Activated naive CD8-positive, alpha-beta T cell treated with anti-CD3 and anti-CD28 coated beads, Interleukin-2, amount 10 ng/mL, durations not matched to agents 7 days and 5 days (primary cell): ENCODE measurements around the gene ASGR2. TPM values are rescaled to one million over a fixed set of nuclear protein-coding genes. Genes with fewer than 3 reads are reported as not detected.

ENCODE experiments used
- ATAC-seq: fragments of 150-1000 bp; cut with Tn5 transposase; one replicate; pipeline ENCODE4 v1.10.0; 2021; ENCODE audit warnings: low read depth, moderate library complexity
- POLR2A ChIA-PET: fragments of 350-600 bp; sonication (Branson Sonifier 250); formaldehyde crosslinking; loops from one replicate; lab custom pipeline; 2021; ENCODE audit warnings: antibody characterized with exemption; lab: Charles Lee
- DNase-seq: peaks from one replicate; pipeline ENCODE4 v3.0.0; 2021
- H3K27ac Mint-ChIP-seq: one replicate; pipeline ENCODE4 v1.8.0; 2022; ENCODE audit warnings: mild to moderate bottlenecking, mixed read lengths
- H3K27me3 Mint-ChIP-seq: one replicate; pipeline ENCODE4 v1.8.0; 2022; ENCODE audit warnings: mild to moderate bottlenecking, moderate library complexity, mixed read lengths
- H3K36me3 Mint-ChIP-seq: one replicate; pipeline ENCODE4 v1.8.0; 2021; ENCODE audit warnings: mild to moderate bottlenecking, mixed read lengths
- H3K4me1 Mint-ChIP-seq: one replicate; pipeline ENCODE4 v1.8.0; 2021; ENCODE audit warnings: mixed read lengths
- H3K4me3 Mint-ChIP-seq: one replicate; pipeline ENCODE4 v1.8.0; 2022; ENCODE audit warnings: mild to moderate bottlenecking, moderate library complexity, mixed read lengths
- H3K9me3 Mint-ChIP-seq: one replicate; pipeline ENCODE4 v1.8.0; 2021; ENCODE audit warnings: mixed read lengths
- total RNA-seq, 2 experiments: library from RNA; stranded (reverse); gene quantifications; one replicate each; pipeline ENCODE4 v1.2.3, GENCODE V29; 2021

ASGR2 gene
- total RNA-seq, 2 experiments from 2014 or later = not detected

DNA sequence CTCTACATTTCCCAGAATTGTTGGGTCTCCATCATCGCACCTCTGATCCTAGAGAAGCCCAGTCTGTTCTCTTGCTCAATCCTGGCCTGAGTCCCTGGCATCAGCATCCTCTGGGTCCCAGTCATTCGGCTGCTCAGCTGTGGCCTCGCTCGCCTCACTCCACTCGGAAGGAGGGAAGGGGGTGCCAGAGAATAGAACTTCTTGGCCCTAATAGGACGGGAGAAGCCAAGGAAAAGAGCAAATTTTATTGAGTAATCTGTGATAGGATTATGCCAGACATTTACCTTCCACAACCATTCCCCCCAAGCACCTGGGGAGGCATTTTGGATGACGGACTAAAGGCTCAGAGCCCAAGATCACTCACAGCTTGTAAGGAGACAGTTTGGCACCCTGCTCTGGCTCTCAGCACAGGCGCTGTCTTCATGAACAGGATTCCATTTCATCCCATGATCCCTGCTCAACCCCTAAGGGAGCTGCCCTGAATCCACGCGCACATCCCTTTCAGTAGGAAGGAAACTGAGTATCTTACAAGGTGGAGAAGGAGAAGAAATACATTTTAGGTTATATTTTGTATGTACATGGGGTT is 34.1 kb downstream of the ASGR2 start:
- ATAC-seq = no peak
- Mint-ChIP-seq H3K36me3 (no peaks in the 10 kb centered on the region), H3K9me3 (peaks cover 2% of the 10 kb centered on the region), H3K27ac (no peak overlapping the region), H3K4me3 (no peak overlapping the region), H3K4me1 (peaks cover 13% of the 10 kb centered on the region), H3K27me3 (peaks cover 40% of the 10 kb centered on the region)
- POLR2A ChIA-PET = no interaction called here
- no peak for DNase-seq

DNA sequence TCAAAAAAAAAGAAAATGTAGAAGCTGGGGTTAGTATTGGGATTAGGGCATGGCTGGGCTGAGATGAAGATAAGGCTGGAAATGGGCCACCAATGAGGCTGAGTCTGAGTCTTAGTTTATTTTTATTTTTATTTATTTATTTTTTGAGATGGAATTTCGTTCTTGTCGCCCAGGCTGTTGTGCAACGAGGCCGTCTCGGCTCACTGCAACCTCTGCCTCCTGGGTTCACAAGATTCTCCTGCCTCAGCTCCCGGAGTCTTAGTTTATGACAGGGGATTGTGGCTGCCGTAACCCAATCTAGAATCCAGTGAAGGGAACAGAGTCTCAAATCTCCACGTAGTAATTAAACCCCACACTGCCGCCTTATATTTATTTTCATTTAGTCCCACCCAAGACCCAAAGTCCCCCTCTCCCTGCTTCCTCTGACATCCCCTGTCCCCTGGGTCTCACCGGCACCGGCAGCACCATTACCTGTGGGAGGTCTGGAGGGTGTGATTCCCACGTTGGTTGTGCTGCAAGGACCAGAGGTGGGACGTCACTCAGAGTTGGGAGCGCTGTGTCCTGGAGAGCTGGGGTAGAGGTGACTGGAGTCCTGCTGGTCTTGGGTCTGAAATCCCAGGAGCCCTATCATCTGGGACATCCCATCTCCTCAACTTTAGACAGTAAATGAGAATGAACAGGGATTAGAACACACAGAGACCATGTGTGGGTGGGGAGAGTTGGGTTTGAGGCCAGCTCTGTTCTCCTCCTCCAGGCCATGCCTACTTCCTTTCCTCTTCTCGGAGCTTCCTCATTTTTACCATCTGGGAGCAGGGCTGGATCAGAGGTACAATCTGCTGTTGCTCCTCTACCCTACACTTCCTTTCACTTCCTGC is 34.8 kb downstream of the ASGR2 start, which contains the start of gene CLEC10A:
CLEC10A (minus strand) TSS at position 671 of the 875 bp plus-strand sequence. CDS start 1,439 bp downstream, outside the sequence.
- Mint-ChIP-seq H3K9me3 (peaks cover 2% of the 10 kb centered on the region), H3K27me3 (peaks cover 36% of the 10 kb centered on the region), H3K27ac (no peak within 1 kb of the TSS), H3K4me3 (no peak within 1 kb of the TSS), H3K36me3 (no peaks in the 10 kb centered on the region), H3K4me1 (peaks cover 13% of the 10 kb centered on the region)
- POLR2A ChIA-PET = no interaction called here
- DNase-seq (no peak), ATAC-seq (no peak)

- POLR2A ChIA-PET = no interaction called here
- peaks cover 24% of the 10 kb centered on the region for H3K27me3 Mint-ChIP-seq
- no peaks in the 10 kb centered on the region for H3K36me3 Mint-ChIP-seq
- H3K27ac Mint-ChIP-seq = no peak overlapping the region
- no peak overlapping the region for H3K4me3 Mint-ChIP-seq
- DNase-seq (no peak), ATAC-seq (no peak)
- peaks cover 9% of the 10 kb centered on the region for H3K4me1 Mint-ChIP-seq
- peaks cover 2% of the 10 kb centered on the region for H3K9me3 Mint-ChIP-seq
Observed at GRCh38 chr17:7078711-7079110, 35.9 kb downstream of the ASGR2 start.

DNA sequence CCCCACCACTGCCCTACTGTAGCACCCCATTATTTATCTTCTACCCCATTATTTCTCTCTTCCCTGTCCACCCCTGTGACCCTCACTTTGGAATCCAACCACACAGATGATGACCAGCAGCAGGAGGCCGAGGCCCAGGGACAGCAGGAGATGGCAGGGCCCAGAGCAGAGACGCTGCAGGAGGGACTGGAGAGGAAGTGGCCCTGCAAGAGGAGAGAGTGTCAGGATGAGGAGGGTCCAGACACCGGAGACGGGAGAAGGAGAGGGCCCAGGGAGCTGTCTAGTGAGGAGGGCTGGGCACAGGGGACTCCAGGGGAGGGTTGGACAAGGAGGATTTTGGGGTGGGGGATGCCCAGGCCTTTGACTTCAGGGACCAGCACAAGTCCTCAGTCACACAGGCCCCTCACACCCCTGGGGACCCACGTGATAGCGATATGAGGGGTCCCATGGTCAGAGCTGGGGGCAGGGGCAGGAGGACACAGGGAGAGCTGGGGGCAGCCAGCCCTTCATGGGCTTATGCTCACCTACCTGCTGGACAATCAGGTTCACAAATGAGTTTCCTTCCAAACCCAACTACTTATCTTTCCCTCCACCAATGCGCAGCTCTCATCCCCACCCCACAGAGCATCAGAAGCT is 36.6 kb downstream of the ASGR2 start:
- Mint-ChIP-seq H3K36me3 (no peaks in the 10 kb centered on the region), H3K4me3 (no peak overlapping the region)
- POLR2A ChIA-PET = no interaction called here

DNA sequence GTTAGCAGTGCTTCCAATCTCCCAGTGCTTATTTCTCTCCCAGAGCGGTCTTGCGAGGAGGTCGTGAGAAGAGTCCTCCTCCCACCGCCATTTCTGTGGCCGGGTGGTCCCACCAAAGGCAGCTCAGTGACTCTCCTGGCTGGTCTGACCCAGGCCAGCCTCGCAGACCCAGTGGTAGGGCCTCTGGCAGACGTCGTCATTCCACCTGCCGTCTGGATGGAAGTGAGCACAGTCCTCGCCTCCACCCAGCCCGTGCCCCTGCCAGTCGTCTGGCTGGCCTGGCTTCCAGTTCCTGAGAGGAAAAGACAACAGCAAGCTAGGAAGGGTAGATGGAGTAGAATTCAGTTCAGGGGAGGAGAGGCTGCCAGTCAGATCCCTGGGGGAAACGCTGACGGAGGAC is 39.7 kb downstream of the ASGR2 start:
- Mint-ChIP-seq H3K36me3 (no peaks in the 10 kb centered on the region), H3K27ac (no peak overlapping the region), H3K27me3 (peaks cover 13% of the 10 kb centered on the region), H3K4me1 (no peaks in the 10 kb centered on the region), H3K4me3 (no peak overlapping the region), H3K9me3 (no peaks in the 10 kb centered on the region)
- ATAC-seq (no peak), DNase-seq (no peak)
- POLR2A ChIA-PET = no interaction called here

More for the DNA sequence above, 36.6 kb downstream of the ASGR2 start:
- Mint-ChIP-seq H3K27me3 (peaks cover 18% of the 10 kb centered on the region), H3K9me3 (peaks cover 2% of the 10 kb centered on the region), H3K4me1 (peaks cover 9% of the 10 kb centered on the region), H3K27ac (no peak overlapping the region)
- ATAC-seq (no peak), DNase-seq (no peak)

- H3K9me3 Mint-ChIP-seq = peaks cover 6% of the 10 kb centered on the region
- peaks cover 11% of the 10 kb centered on the region for H3K27me3 Mint-ChIP-seq
- H3K4me1 Mint-ChIP-seq = no peaks in the 10 kb centered on the region
- H3K4me3 Mint-ChIP-seq = no peak overlapping the region
- ATAC-seq = no peak
- POLR2A ChIA-PET = no interaction called here
- no peaks in the 10 kb centered on the region for H3K36me3 Mint-ChIP-seq
- no peak for DNase-seq
- no peak overlapping the region for H3K27ac Mint-ChIP-seq
Observed at GRCh38 chr17:7072406-7072805, 42.2 kb downstream of the ASGR2 start.

DNA sequence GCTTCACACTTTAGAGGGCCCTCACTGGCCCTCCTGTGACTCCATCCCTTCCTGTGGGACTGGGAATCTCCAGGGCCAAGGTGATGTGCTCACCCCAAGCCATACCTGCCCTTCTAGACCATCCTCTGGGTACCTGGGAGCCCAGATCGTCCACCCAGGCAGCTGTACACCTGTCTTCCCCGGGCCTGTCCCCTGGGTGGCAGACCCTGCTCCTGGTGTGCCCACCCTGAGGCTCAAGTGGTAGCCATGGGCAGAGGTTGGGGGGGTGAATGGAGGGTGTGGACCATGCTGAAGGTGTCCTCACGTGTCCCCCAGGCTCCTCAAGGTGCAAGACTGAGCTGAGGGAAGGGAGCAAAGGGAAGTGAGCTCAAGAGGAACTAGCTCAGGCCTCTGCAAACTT is 43.9 kb downstream of the ASGR2 start:
- Mint-ChIP-seq H3K9me3 (peaks cover 6% of the 10 kb centered on the region), H3K27ac (no peak overlapping the region), H3K4me3 (no peak overlapping the region), H3K36me3 (no peaks in the 10 kb centered on the region), H3K4me1 (no peaks in the 10 kb centered on the region), H3K27me3 (peaks cover 11% of the 10 kb centered on the region)
- no peak for ATAC-seq
- DNase-seq = no peak
- POLR2A ChIA-PET = no interaction called here

DNA sequence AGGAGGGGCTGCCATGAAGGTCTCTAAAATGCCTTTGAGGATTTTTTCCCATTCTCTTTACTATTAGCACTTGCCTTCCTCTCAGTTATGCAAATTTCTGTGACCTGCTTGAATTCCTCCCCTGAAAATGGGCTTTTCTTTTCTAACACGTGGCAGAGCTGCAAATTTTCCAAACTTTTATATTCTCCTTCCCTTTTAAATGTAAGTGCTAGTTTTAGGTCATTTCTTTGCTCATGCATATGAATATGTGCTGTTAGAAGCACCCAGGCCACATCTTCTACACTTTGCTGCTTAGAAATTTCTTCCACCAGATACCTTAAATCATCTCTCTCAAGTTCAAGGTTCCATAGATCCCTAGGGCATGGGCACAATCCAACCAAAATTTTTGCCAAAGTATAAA is 46.4 kb downstream of the ASGR2 start:
- peaks cover 6% of the 10 kb centered on the region for H3K9me3 Mint-ChIP-seq
- H3K27me3 Mint-ChIP-seq = peaks cover 11% of the 10 kb centered on the region
- H3K4me1 Mint-ChIP-seq = no peaks in the 10 kb centered on the region
- no peaks in the 10 kb centered on the region for H3K36me3 Mint-ChIP-seq
- no peak for DNase-seq
- H3K27ac Mint-ChIP-seq = no peak overlapping the region
- POLR2A ChIA-PET = no interaction called here
- no peak overlapping the region for H3K4me3 Mint-ChIP-seq
- no peak for ATAC-seq

DNA sequence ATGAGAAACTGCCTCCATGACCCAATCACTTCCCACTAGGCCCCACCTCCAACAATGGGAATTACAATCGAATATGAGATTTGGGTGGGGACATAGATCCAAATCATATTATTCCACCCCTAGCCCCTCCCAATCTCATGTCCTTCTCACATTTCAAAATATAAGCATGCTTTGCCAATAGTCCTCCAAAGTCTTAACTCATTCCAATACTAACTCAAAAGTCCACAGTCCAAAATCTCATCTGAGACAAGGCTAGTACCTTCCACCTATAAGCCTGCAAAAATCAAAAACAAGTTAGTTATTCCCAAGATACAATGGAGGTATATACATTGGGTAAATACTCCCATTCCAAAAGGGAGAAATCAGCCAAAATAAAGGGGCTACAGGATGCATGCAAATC is 47.4 kb downstream of the ASGR2 start:
- POLR2A ChIA-PET = no interaction called here
- Mint-ChIP-seq H3K27ac (no peak overlapping the region), H3K27me3 (peaks cover 7% of the 10 kb centered on the region), H3K36me3 (no peaks in the 10 kb centered on the region), H3K4me3 (no peak overlapping the region), H3K4me1 (no peaks in the 10 kb centered on the region), H3K9me3 (peaks cover 6% of the 10 kb centered on the region)
- DNase-seq (no peak), ATAC-seq (no peak)

GRCh38 chr17:7064261-7064660 is 50.4 kb downstream of the ASGR2 start:
- no peak for DNase-seq
- Mint-ChIP-seq H3K27ac (no peak overlapping the region), H3K9me3 (peaks cover 6% of the 10 kb centered on the region), H3K4me1 (peaks cover 1% of the 10 kb centered on the region), H3K4me3 (no peak overlapping the region), H3K27me3 (no peaks in the 10 kb centered on the region), H3K36me3 (no peaks in the 10 kb centered on the region)
- ATAC-seq = no peak
- POLR2A ChIA-PET = no interaction called here

DNA sequence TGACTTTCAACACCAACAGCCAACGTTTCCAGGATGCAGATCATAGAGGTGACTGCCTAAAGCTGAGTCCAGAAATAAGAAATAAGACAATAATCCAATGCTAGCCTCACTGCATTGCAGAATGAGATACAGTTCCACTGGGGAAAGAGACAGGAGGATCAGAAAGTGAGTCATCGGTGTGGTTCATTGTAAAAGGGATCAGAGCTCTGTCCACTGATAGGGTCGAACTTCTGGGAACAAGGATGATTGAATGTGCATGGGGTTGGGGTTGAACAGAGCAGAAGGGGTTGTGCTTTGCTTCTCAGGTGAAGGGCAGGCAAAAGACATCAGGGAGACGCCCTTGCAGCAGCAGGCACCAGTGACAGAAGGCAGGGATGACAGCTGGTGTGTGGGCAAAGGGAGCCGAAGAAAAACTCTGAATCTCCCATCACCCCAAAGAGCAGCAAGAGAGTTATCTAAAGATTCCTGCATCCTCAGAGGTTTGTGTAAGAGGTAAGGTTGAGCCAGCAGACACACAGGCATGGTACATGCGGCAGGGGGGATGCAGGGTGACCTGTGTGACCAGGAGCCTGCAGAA is 51.0 kb downstream of the ASGR2 start:
- Mint-ChIP-seq H3K36me3 (no peaks in the 10 kb centered on the region), H3K4me1 (peaks cover 1% of the 10 kb centered on the region), H3K27ac (no peak overlapping the region), H3K4me3 (no peak overlapping the region), H3K9me3 (peaks cover 5% of the 10 kb centered on the region), H3K27me3 (no peaks in the 10 kb centered on the region)
- POLR2A ChIA-PET = no interaction called here
- DNase-seq (no peak), ATAC-seq (no peak)

- Mint-ChIP-seq H3K27ac (no peak overlapping the region), H3K36me3 (no peaks in the 10 kb centered on the region), H3K27me3 (peaks cover 2% of the 10 kb centered on the region), H3K9me3 (no peaks in the 10 kb centered on the region), H3K4me1 (peaks cover 1% of the 10 kb centered on the region), H3K4me3 (no peak overlapping the region)
- DNase-seq = no peak
- POLR2A ChIA-PET = interaction anchor here (0.6 kb wide), 1 partner anchor 107 kb away, joined by 4 read pairs; no protein-coding TSS in a partner anchor
- no peak for ATAC-seq
Observed at GRCh38 chr17:7060165-7060891, 54.3 kb downstream of the ASGR2 start.
